Liver (tissue), 9 donors: Measurements from ENCODE around the gene SEC24C. TPM values are rescaled to one million over a fixed set of nuclear protein-coding genes. Genes with fewer than 3 reads are reported as not detected.
"Not testable (repeated sequence)": the region's sequence is repeated elsewhere in the genome, so short reads cannot be mapped to it uniquely, and the experiment has no call there.

Source experiments
- DNase-seq: peaks from one replicate; pipeline ENCODE4 v3.0.0-alpha.2; 2017; ENCODE audit warnings: low spot score
- H3K27ac ChIP-seq, 2 donors: one replicate each; pipeline ENCODE4 v1.7.0; 2013; ENCODE audit warnings: inconsistent platforms in 2 of 2, low read length in 2 of 2, control low read depth in 1 of 2, low read depth in 1 of 2, mild to moderate bottlenecking in 1 of 2
- H3K27me3 ChIP-seq, 4 donors: one replicate each; pipeline versions ENCODE4 v1.6.1 to v1.7.0; 2013; ENCODE audit warnings: low read length in 3 of 4, inconsistent platforms in 1 of 4, mild to moderate bottlenecking in 1 of 4, moderate library complexity in 1 of 4; ENCODE audit not compliant: control insufficient read depth in 4 of 4, insufficient read depth in 4 of 4
- H3K36me3 ChIP-seq, 4 donors: one replicate each; pipeline versions ENCODE4 v1.6.1 to v1.7.0; 2013; ENCODE audit warnings: low read length in 3 of 4, mild to moderate bottlenecking in 3 of 4, low read depth in 1 of 4, moderate library complexity in 1 of 4; ENCODE audit not compliant: control insufficient read depth in 4 of 4, insufficient read depth in 3 of 4
- H3K4me1 ChIP-seq, 4 donors: one replicate each; pipeline versions ENCODE4 v1.6.1 to v1.7.0; 2013; ENCODE audit warnings: low read length in 3 of 4, mild to moderate bottlenecking in 3 of 4, moderate library complexity in 1 of 4; ENCODE audit not compliant: control insufficient read depth in 4 of 4, insufficient read depth in 4 of 4
- H3K4me3 ChIP-seq, 3 donors: one replicate each; pipeline versions ENCODE4 v1.6.1 to v1.7.0; 2013; ENCODE audit warnings: low read length in 3 of 3, control low read depth in 1 of 3, low read depth in 1 of 3, mild to moderate bottlenecking in 1 of 3
- H3K9ac ChIP-seq, 2 donors: one replicate each; pipeline ENCODE4 v1.7.0; 2013; ENCODE audit warnings: low read length in 2 of 2, mild to moderate bottlenecking in 2 of 2, moderate library complexity in 2 of 2, control low read depth in 1 of 2, low read depth in 1 of 2
- H3K9me3 ChIP-seq, 4 donors: one replicate each; pipeline versions ENCODE4 v1.6.1 to v1.7.0; 2013; ENCODE audit warnings: low read length in 3 of 4; ENCODE audit not compliant: control insufficient read depth in 4 of 4
- FOXA1 ChIP-seq: IDR thresholded peaks from 2 replicates; pipeline ENCODE4 v1.6.1; 2016; ENCODE audit warnings: antibody characterized with exemption
- GABPA ChIP-seq, 2 donors: IDR thresholded peaks in 1 of 2; conservative IDR thresholded peaks in 1 of 2; 2 replicates each; pipeline ENCODE4 v1.6.1; 2016; ENCODE audit warnings: antibody characterized with exemption in 2 of 2, mild to moderate bottlenecking in 1 of 2, moderate library complexity in 1 of 2
- HNF4G ChIP-seq: IDR thresholded peaks from 2 replicates; pipeline ENCODE4 v1.6.1; 2016; ENCODE audit warnings: antibody characterized with exemption
- JUND ChIP-seq, 2 donors: IDR thresholded peaks; 2 replicates each; pipeline ENCODE4 v1.6.1; 2016; ENCODE audit warnings: antibody characterized with exemption in 2 of 2
- NR2F2 ChIP-seq: IDR thresholded peaks from 2 replicates; pipeline ENCODE4 v1.6.1; 2016; ENCODE audit warnings: antibody characterized with exemption
- RAD21 ChIP-seq, 2 donors: IDR thresholded peaks; 2 replicates each; pipeline ENCODE4 v1.6.1; 2016; ENCODE audit warnings: antibody characterized with exemption in 2 of 2, mild to moderate bottlenecking in 2 of 2
- RXRA ChIP-seq, 2 donors: IDR thresholded peaks; 2 replicates each; pipeline ENCODE4 v1.6.1; 2017 to 2018; ENCODE audit warnings: antibody characterized with exemption in 2 of 2, mild to moderate bottlenecking in 1 of 2
- SP1 ChIP-seq: IDR thresholded peaks from 2 replicates; pipeline ENCODE4 v1.6.1; 2018; ENCODE audit warnings: antibody characterized with exemption, mild to moderate bottlenecking
- YY1 ChIP-seq: IDR thresholded peaks from 2 replicates; pipeline ENCODE4 v1.6.1; 2016; ENCODE audit warnings: antibody characterized with exemption, mild to moderate bottlenecking
- WGBS: extraction: QIAGEN DNeasy Blood & Tissue Kit; methylation state at CpG from one replicate; pipeline ENCODE4 v1.1.7; 2013; 5-methylcytosine and 5-hydroxymethylcytosine counted together
- polyA plus RNA-seq, 2 donors: library from polyadenylated mRNA; stranded (reverse) in 1 of 2; unstranded in 1 of 2; fragments of 200-250 nt in 1 of 2; fragments of >200 nt in 1 of 2; fragmentation: Nextera tagmentation in 1 of 2; extraction: Ambion mirVana in 1 of 2; gene quantifications; one replicate each; pipeline versions ENCODE4 v1.2.1 to v1.2.3, GENCODE V29; 2013 to 2015
- total RNA-seq, 2 donors: library from RNA; depleted of rRNA; stranded (reverse); fragments of >200 nt; gene quantifications; one replicate each; pipeline ENCODE4 v1.2.3, GENCODE V29; 2014
- TF ChIP-seq, protein P1 (sequence below): IDR thresholded peaks from 2 replicates; pipeline ENCODE4 v1.6.1; 2016; ENCODE audit warnings: antibody characterized with exemption
- TF ChIP-seq, protein P2 (sequence below): IDR thresholded peaks from 2 replicates; pipeline ENCODE4 v1.6.1; 2016; ENCODE audit warnings: antibody characterized with exemption
- TF ChIP-seq, protein P3 (sequence below): IDR thresholded peaks from 2 replicates; pipeline ENCODE4 v1.6.1; 2016; ENCODE audit warnings: antibody characterized with exemption
- donor health status: healthy.
- donor health status: healthy.
- donor health status: healthy.
- donor health status: healthy.
- donor health status: healthy.

Gene SEC24C
- total and polyA plus RNA-seq, 4 donors, result 15.0 to 48.1 (median 40.9) TPM

DNA sequence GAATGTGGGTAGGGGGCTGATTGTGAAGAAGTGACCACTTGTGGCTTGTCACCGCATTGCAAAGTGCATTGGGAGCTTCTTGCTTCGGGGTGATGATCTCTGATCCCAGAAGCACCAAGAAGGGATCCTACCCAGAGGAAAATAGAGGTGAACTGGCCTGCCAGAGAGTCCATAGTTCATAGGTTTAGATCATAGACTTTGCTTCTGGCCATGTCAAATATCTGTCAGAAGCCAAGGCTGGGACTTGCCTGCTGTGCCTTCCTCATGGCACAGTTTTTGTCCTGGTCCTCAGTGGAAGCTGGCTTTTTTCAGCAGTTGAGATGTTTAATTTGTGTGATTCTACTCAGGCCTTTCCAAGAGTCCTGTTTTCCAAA lies 42.3 kb downstream of the SEC24C start (continued):
- TF ChIP-seq, protein P1, sequence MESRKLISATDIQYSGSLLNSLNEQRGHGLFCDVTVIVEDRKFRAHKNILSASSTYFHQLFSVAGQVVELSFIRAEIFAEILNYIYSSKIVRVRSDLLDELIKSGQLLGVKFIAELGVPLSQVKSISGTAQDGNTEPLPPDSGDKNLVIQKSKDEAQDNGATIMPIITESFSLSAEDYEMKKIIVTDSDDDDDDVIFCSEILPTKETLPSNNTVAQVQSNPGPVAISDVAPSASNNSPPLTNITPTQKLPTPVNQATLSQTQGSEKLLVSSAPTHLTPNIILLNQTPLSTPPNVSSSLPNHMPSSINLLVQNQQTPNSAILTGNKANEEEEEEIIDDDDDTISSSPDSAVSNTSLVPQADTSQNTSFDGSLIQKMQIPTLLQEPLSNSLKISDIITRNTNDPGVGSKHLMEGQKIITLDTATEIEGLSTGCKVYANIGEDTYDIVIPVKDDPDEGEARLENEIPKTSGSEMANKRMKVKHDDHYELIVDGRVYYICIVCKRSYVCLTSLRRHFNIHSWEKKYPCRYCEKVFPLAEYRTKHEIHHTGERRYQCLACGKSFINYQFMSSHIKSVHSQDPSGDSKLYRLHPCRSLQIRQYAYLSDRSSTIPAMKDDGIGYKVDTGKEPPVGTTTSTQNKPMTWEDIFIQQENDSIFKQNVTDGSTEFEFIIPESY, result no peak

DNA sequence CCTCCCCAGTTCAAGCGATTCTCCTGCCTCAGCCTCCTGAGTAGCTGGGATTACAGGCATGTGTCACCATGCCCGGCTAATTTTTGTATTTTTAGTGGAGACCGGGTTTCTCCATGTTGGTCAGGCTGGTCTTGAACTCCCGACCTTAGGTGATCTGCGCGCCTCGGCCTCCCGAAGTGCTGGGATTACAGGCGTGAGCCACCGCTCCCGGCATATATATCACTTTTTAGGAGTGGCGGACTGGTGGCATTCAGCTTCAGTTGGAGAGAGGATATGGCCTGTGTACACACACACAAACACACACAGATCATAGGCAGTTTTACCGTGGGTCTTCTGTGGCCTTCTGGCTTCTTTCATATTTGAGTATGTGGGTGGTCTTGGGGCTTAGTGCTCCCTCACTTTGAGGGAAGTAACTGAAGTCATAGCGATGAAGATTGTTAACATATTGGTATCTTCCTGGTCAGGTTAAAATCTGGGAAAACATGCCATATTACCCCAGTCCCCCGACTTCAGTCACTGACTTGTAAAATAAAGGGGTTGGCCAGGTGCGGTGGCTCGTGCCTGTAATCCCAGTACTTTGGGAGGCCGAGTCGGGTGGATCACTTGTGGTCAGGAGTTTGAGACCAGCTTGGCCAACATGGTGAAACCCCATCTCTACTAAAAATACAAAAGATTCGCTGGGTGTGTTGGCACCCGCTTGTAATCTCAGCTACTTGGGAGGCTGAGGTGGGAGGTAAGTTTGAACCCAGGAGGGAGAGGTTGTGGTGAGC lies 43.0 kb downstream of the SEC24C start:
- H3K9me3 ChIP-seq, DNase-seq, H3K27me3 ChIP-seq, H3K9ac ChIP-seq: not testable (repeated sequence)
- H3K27ac ChIP-seq, result peak overlapping the region in 1 of 2 donors; percentile 97
- 84% methylated on average over 21 of the region's 21 CpGs for WGBS
- peaks cover 3 to 35% (median 32%) of the 10 kb centered on the region in 4 donors for H3K4me1 ChIP-seq
- peak overlapping the region in 2 of 3 donors; percentile 84 to 88 for H3K4me3 ChIP-seq
- peaks cover 19 to 35% (median 31%) of the 10 kb centered on the region in 4 donors for H3K36me3 ChIP-seq

DNA sequence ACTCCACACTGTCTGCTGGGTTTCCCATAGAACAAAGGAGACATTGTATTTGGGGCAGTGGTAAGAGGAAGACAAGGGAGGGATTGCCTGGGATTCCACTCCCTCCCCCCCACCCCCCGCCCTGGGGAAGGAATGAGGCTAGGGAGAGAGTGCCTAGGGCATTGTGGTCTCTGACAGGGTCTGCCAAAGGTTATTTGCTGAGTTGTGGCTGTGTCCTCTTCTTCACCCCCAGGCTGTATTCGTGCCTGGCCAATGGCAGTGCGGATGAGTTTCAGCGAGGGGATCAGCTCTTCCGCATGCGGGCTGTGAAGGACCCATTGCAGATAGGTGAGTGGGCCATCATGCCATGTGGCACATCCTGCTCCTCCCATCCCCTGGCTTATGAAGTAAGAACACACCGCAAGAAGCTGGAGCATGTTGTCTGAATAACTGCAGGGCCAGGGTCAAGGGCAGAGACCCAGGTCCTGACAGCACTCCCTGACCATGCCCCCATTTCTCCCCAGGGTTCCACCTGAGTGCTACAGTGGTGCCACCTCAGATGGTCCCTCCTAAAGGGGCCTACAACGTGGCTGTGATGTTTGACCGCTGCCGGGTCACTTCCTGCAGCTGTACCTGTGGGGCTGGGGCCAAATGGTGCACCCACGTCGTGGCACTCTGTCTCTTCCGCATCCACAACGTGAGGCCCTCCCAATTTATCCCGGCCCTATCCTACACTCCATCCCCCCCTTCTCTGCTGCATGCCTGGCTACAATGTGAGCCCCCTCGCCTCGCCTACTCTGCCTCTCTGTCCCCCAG lies 44.9 kb downstream of the SEC24C start:
- no peak for TF ChIP-seq GABPA (IDR thresholded peaks at IDR 0.05 in 1 of 2, conservative IDR thresholded peaks at IDR 0.05 in 1 of 2)
- TF ChIP-seq, protein P1, result no peak
- no peak for TF ChIP-seq NR2F2
- no peak for TF ChIP-seq JUND (IDR thresholded peaks at IDR 0.05)
- TF ChIP-seq, protein P2, sequence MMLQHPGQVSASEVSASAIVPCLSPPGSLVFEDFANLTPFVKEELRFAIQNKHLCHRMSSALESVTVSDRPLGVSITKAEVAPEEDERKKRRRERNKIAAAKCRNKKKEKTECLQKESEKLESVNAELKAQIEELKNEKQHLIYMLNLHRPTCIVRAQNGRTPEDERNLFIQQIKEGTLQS, result no peak
- Histone ChIP-seq H3K9me3 (no peaks in the 10 kb centered on the region), H3K27ac (no peak overlapping the region), H3K36me3 (peaks cover 23 to 53% (median 47%) of the 10 kb centered on the region in 4 donors), H3K4me1 (peaks cover 3 to 22% (median 19%) of the 10 kb centered on the region in 4 donors), H3K27me3 (no peaks in the 10 kb centered on the region), H3K9ac (no peak overlapping the region), H3K4me3 (no peak overlapping the region)
- 93% methylated on average over 17 of the region's 17 CpGs for WGBS
- no peak for DNase-seq

DNA sequence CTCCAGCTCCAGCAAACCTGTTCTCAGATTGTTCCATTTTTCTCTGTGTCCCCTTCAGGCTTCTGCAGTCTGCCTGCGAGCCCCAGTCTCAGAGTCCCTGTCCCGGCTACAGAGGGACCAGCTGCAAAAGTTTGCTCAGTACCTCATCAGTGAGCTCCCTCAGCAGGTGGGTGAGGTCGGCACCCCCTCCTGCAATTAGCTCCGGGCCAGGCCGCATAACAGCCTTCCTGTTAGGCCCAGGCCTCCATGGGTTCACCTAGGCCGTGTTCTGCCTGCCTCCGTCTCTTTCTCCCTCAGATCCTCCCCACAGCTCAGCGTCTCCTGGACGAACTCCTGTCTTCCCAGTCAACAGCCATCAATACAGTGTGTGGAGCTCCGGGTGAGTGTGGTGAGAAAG lies 45.5 kb downstream of the SEC24C start:
- Histone ChIP-seq H3K4me1 (peaks cover 3 to 19% (median 17%) of the 10 kb centered on the region in 4 donors), H3K36me3 (peaks cover 23 to 59% (median 53%) of the 10 kb centered on the region in 4 donors), H3K27ac (no peak overlapping the region), H3K9ac (no peak overlapping the region), H3K4me3 (no peak overlapping the region), H3K27me3 (no peaks in the 10 kb centered on the region), H3K9me3 (no peaks in the 10 kb centered on the region)
- WGBS, result 93% methylated on average over 10 of the region's 10 CpGs
- DNase-seq, result no peak
- TF ChIP-seq, protein P2, result no peak
- TF ChIP-seq FOXA1 (no peak), SP1 (no peak), RAD21 (IDR thresholded peaks at IDR 0.05) (no peak), JUND (IDR thresholded peaks at IDR 0.05) (no peak), YY1 (no peak), HNF4G (no peak), RXRA (IDR thresholded peaks at IDR 0.05) (no peak)
- TF ChIP-seq, protein P3, sequence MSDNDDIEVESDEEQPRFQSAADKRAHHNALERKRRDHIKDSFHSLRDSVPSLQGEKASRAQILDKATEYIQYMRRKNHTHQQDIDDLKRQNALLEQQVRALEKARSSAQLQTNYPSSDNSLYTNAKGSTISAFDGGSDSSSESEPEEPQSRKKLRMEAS, result no peak
- TF ChIP-seq, protein P1, result no peak
